GM12891 (cell line): ENCODE data around the gene SORL1.

Source experiments
- DNase-seq: peaks from one replicate; pipeline ENCODE4 v3.0.0; 2011; ENCODE audit warnings: low spot score; ENCODE audit not compliant: insufficient read length
- FAIRE-seq: peaks from 2 replicates; lab custom pipeline; 2011; peaks lifted over from hg19 to GRCh38; lab: Jason Lieb, UNC
- PAX5 ChIP-seq: IDR thresholded peaks from 2 replicates; pipeline ENCODE4 v1.6.1; 2011; ENCODE audit warnings: low read length, moderate library complexity, mild to moderate bottlenecking; ENCODE audit not compliant: insufficient read depth, severe bottlenecking
- POLR2A ChIP-seq: IDR thresholded peaks from 2 replicates; pipeline ENCODE4 v1.6.1; 2011; ENCODE audit warnings: low read depth, low read length, control low read depth
- POLR2AphosphoS5 ChIP-seq: IDR thresholded peaks from 2 replicates; pipeline ENCODE4 v1.6.1; 2011; ENCODE audit warnings: low read depth, low read length, control low read depth
- POU2F2 ChIP-seq: IDR thresholded peaks from 2 replicates; pipeline ENCODE4 v1.6.1; 2011; ENCODE audit warnings: low read depth, mild to moderate bottlenecking, control low read depth, low read length, moderate library complexity
- SPI1 ChIP-seq: IDR thresholded peaks from 2 replicates; pipeline ENCODE4 v1.6.1; 2011; ENCODE audit warnings: low read depth, low read length, control low read depth
- TAF1 ChIP-seq: IDR thresholded peaks from 2 replicates; pipeline ENCODE4 v1.6.1; 2011; ENCODE audit warnings: low read depth, low read length, control low read depth

SORL1 gene

DNA sequence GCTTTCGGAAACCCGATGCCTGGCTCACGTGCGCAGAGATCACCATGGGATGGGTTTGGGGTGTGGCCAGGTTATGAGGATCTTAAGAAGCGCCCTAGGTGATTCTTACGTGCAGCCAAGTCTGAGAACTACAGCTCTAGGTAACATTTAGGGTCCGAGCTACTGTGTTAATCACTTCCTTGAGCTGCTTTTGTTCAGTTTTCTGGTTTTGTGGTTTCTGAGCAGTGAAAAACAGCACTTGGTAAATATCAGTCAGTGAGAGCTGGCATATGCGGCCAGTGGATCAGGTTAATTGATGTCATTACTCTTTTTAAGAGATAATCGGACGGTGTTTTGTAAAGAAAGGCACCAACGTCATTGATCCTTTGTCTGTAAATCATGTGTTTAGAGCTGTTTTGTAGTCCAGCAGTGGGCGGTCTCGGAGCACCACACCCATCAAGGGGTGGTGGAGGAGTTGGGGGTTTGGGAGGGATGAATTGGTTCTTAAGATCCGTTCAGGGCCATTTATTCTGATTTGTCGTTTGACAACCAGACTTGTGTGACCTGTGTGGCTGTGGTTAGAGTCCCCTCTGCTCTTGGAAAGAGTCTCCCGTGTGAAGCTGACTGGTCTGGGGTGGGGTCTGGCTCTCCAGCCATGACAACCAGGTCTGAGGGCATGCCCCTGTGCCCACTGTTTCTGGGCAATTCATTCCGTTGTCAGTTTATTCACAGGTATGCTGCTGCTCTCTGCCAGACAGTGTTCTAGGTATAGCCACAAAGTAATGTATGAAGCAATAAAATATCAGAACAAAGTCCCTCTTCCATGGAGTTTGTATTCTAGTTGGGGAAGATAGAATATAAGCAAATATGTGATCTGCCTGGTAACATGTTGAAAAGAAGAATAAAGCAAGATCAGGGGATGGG is 62.6 kb downstream of the SORL1 start:
- DNase-seq (no peak), FAIRE-seq (peak; percentile 55)
- no peak for TF ChIP-seq TAF1
- TF ChIP-seq POLR2A, result no peak
- no peak for TF ChIP-seq POLR2AphosphoS5

DNA sequence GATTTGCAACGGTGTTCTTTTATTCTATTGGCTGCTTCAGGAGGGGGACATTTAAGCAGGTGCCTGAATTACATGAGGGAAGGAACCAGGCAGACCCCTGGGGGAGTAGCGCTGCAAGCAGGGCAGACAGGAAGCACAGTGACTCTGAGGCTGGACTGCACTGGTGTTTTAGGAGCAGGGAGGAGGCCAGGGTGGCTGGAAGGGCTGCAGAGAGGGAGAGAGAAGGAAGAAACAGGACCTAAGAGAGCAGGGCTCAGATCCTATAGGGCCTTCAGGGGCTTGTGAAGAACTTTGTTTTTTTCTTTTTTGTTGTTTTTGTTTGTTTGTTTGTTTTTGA is 63.2 kb downstream of the SORL1 start:
- DNase-seq (no peak), FAIRE-seq (no peak)
- TF ChIP-seq TAF1 (no peak), POLR2A (no peak), PAX5 (no peak), SPI1 (no peak), POLR2AphosphoS5 (no peak), POU2F2 (no peak)

DNA sequence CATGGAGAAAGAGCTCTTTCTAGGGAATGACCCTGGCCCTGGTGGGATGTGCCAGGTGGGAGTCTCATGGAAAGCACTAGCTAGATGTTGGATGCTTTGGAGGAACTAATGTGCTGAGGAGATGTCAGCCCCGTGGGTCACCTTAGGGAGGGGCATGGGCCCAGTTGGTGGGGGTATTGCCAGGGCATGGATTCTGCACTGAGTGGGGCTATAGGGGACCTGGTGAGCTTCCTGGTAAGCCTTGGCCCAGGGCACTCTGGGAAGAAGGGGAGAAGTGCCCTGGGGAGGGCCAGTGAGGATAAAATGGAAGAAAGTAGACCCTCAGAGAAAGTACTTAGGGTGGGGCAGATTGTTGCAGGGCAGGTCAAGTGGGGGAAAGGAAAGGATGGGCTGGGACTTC is 65.9 kb downstream of the SORL1 start:
- no peak for TF ChIP-seq TAF1

DNA sequence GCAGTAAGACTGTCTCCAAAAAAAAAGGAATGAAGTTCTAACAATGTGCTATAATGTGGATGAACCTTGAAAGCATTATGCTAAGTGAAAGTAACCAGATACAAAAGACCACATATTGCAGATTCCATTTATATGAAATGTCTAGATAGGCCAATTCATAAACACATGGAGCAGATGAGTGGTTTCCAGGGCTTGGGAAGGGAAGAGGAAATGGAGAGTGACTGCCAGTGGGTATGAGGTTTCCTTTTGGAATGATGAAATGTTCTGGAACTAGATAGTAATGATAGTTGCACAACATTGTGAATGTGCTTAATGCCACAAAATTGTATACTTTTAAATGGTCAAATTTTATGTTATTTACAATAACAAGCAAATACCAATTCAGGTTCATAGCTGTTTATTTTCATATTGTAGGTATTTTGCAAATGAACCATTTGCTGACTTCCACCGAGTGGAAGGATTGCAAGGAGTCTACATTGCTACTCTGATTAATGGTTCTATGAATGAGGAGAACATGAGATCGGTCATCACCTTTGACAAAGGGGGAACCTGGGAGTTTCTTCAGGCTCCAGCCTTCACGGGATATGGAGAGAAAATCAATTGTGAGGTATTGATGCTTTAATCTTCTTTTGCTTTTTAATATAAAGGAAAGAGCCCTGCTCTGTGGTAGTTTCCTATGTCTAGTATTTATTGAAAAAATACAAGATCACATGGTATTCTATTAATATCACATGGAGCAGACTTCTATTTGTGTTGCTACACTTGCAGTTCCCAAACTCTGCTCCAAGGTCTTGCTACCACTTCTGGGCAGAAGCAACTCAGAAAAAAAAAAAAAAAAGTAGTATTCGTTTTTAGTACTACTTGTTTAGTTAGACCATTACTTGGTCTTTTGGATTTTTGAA is 68.4 kb downstream of the SORL1 start:
- DNase-seq (no peak), FAIRE-seq (peak; percentile 75)

More for the DNA sequence above, 65.9 kb downstream of the SORL1 start:
- DNase-seq (no peak), FAIRE-seq (no peak)

DNA sequence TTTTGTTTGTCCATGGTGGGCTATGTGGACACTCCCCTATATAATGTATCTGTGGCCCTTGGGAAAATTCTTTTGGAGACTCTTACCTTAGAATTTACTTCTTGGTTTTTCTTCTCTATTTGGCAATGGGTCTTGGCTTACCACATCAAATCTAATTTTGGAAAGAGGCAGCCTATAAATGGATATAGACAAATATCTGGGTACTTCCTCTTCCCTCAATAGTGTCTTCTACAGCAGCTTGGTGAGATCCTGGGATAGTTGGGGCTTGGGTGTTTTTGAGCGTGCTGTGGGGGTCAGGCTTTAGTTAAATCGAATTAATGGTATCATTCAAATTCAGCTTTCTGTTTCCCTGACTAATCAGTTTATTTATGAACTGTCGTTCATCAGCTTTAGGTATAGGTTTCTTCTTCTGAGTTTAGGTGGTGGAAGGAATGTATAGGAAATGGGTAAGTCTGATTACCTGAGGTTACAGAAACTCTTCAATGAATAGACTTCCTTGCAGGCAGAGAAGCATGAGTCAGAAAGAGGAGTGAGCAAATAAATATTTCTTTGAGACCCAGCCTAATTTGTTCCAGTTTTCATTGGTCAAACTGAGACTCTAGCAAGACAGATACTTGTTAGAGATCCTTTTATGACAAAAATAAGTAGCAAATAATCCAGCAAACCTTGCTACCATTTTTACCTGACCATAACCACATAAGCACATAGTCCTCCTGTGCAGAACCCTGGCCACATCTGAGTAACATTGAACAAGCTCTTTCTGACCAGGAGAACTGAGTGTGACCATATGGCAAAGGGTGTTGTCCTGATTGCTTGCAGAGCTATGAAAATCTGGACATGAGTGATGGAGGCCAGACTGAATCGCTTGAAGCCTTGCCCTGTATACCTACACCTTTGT is 69.3 kb downstream of the SORL1 start:
- FAIRE-seq, result peak; percentile 85
- DNase-seq, result no peak
- TF ChIP-seq POLR2AphosphoS5 (no peak), POLR2A (no peak), POU2F2 (no peak), PAX5 (no peak), TAF1 (no peak), SPI1 (no peak)

More for the DNA sequence above, 68.4 kb downstream of the SORL1 start:
- TF ChIP-seq TAF1 (no peak), SPI1 (no peak), POLR2AphosphoS5 (no peak), PAX5 (no peak), POLR2A (no peak), POU2F2 (no peak)

DNA sequence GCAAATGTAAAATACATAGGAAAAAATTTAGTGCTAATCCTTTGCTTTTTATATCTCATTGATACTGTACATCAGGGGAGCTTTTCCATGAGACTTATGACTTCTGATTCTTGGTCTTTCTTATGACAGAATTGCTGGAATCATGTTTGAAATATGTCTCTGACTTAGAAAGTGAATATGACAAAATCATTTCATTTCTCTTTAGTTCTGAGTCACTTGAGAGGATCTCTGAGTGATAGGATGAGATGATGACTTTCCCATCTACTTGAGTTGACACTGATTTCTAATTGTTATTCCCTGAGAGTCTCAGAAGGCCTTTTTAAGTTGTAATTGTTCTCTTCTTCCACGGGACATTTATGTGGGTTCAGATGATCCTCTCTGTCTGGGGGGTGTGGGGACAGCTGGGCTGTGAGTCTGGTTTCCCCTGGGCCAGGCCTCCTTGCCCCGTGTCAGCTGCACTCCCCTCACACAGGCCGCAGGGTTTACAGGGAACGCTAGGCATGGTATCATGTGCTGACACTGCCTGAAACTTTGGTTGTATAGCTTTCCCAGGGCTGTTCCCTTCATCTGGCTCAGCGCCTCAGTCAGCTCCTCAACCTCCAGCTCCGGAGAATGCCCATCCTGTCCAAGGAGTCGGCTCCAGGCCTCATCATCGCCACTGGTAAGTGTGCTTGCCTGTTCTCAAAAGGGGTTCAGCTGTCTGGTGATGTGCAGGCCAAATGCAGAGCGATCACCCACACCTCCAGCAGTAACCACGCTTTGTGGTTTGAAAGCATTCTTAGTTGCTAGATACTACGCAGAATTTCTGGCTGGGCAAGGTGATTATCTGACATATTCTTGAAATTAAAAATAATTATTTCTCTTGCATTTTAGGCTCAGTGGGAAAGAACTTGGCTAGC is 70.2 kb downstream of the SORL1 start:
- FAIRE-seq (no peak), DNase-seq (no peak)
- TF ChIP-seq PAX5, result no peak
- no peak for TF ChIP-seq POLR2AphosphoS5
- TF ChIP-seq TAF1, result no peak
- TF ChIP-seq POU2F2, result no peak
- TF ChIP-seq POLR2A, result no peak
- TF ChIP-seq SPI1, result no peak

DNA sequence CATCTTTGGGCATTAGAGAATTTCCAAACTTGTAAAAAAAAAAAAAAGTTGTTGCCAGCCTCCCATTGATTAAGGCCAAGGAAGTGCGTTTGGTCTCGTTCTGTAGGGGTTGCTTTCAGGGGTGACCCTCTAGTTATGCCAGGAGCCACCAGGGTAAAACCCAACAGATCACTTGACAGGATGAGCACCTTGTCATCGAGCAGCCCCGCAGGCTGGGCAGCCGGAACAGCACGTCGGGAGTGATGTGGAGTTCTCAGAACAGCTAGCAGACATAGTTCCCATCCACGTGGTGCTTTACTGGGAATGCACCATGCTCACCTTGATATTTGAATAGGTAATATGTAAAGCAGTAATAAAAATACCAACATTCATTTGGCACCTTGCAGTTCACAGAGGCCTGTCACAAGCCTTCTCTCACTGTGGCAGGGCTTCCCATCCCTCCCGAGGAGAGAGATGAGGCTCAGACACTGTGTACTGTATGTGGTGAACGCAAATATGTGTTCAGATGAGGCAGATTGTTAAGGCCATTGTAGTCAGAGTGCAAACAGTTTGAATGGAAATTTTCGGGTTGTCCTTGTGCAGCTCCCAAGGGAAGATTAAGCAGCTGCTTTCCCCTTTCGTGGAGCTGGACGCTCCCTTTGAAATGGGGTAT is 71.6 kb downstream of the SORL1 start:
- no peak for TF ChIP-seq PAX5
- TF ChIP-seq SPI1, result no peak
- no peak for TF ChIP-seq POLR2A
- no peak for TF ChIP-seq TAF1
- TF ChIP-seq POU2F2, result no peak
- no peak for TF ChIP-seq POLR2AphosphoS5
- DNase-seq (no peak), FAIRE-seq (peak; percentile 50)

DNA sequence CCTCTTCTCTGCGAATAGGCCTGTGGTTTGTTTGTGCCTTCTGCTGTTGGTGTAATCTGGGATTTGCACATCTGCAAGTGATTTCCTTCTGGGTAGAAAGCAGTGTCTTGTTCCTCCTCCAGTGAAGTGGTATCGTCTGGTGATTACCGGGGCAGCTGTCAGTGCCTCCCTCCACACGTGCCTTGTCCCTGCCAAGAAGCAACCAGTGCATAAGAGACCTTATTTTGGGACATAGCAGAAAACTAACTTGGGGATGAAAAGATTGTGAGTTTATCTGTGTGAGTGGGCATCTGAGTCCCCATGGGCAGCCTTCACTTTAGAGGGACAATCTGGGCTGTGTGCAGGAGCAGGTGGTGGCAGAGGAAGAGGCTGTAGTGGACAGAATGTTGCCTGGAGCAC is 72.1 kb downstream of the SORL1 start:
- DNase-seq (no peak), FAIRE-seq (no peak)
- TF ChIP-seq PAX5 (no peak), POLR2A (no peak), TAF1 (no peak), SPI1 (no peak), POLR2AphosphoS5 (no peak), POU2F2 (no peak)
